Measurements from ENCODE around the gene CIAO1. TPM values are rescaled to one million over a fixed set of nuclear protein-coding genes. Genes with fewer than 3 reads are reported as not detected.
"Not testable (repeated sequence)": the region's sequence is repeated elsewhere in the genome, so short reads cannot be mapped to it uniquely, and the experiment has no call there.

CIAO1 gene
- polyA plus RNA-seq (2011; rRNA removed) (76.5 and 90.0 TPM in 2 replicates), polyA minus RNA-seq (2011; rRNA and poly(A)+ RNA removed) (45.8 and 77.7 TPM in 2 replicates)

GRCh38 chr2:96265840-96266679 is at the start of gene CIAO1, which contains the start of gene TMEM127:
Gene CIAO1, plus strand, starts transcription at chr2:96266225. Its CDS starts 126 bp downstream, at chr2:96266351.
Gene TMEM127, minus strand, starts transcription at chr2:96265997. Its CDS starts 616 bp downstream, at chr2:96265381.
- peak; percentile 41 for TF ChIP-seq CTCF (IDR thresholded peaks at IDR 0.05; ENCODE audit: insufficient read depth, low read depth, low read length)
- H3K27me3 ChIP-seq (ENCODE audit: control insufficient read depth, insufficient read depth, low read length) = no peaks in the 10 kb centered on the region
- ChIA-PET POLR2A (no interaction called here), CTCF (interaction anchor here (0.6 to 2.5 kb wide), 5 partner anchors 92 to 553 kb away, joined by 3 to 18 read pairs (median 3); partner anchors contain the start of gene ASTL)
- DNase-seq (ENCODE audit: low read depth) = peak; percentile 84
- H3K4me3 ChIP-seq (ENCODE audit: low read depth, low read length) = peak within 1 kb of the TSS; percentile 92
- H3K36me3 ChIP-seq (ENCODE audit: control insufficient read depth, insufficient read depth, low read length) = peaks cover 15% of the 10 kb centered on the region

DNA sequence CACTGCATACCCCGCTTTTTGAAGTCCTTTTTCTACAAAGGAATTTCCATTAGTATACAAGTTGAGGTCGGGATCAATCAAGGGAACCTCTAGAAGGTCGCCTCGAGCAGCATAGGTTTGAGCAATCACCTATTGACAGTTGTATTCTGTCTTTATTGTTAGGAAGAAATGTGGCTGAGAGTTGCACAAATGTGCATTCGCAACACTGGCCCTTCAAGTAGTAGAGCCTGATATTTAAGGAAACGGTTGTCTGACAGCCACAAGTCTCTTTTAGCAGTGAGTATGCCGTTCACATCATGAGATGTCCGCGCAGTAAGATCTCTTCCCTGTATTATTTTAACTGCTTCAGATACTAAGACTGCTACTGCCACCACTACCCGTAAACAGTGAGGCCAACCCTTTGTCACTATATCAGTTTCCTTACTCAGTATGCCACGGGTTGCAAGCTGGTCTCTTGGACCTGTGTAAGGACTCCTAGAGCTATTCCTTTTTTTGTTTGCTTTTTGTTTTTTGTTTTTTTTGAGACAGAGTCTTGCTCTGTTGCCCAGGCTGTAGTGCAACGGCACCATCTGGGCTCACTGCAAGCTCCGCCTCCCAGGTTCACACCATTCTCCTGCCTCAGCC is 47.4 kb upstream of the CIAO1 start:
- no peak for DNase-seq (ENCODE audit: low read depth)
- TF ChIP-seq CTCF (IDR thresholded peaks at IDR 0.05; ENCODE audit: insufficient read depth, low read depth, low read length) = no peak
- Histone ChIP-seq H3K4me3 (ENCODE audit: low read depth, low read length) (no peak overlapping the region), H3K27me3 (ENCODE audit: control insufficient read depth, insufficient read depth, low read length) (no peaks in the 10 kb centered on the region), H3K36me3 (ENCODE audit: control insufficient read depth, insufficient read depth, low read length) (no peaks in the 10 kb centered on the region)
- CTCF ChIA-PET = no interaction called here
- POLR2A ChIA-PET = no interaction called here

- POLR2A ChIA-PET = not testable (repeated sequence)
Measured at GRCh38 chr2:96219959-96220358, 46.1 kb upstream of the CIAO1 start.

DNA sequence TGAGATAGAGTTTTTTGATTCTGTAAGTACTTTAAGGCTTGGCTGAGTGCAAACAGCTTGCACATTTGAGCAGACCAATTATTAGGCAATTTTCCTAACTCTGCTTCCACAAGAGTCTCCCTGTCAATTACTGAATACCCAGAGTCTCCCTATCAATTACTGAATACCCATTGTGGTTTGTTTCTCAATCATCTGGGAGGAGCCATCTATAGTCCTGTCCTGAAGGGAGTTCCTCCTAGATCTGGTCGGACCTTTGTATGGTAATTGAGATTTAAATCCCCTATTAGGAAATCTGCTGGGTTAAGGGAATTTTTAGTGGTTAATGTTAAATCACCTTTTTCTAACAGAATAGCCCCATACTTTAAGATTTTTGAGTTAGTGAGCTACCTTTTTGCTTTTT is 44.9 kb upstream of the CIAO1 start:
- H3K27me3 ChIP-seq (ENCODE audit: control insufficient read depth, insufficient read depth, low read length); H3K4me3 ChIP-seq (ENCODE audit: low read depth, low read length); CTCF ChIA-PET; POLR2A ChIA-PET; H3K36me3 ChIP-seq (ENCODE audit: control insufficient read depth, insufficient read depth, low read length); DNase-seq (ENCODE audit: low read depth): not testable (repeated sequence)

More at GRCh38 chr2:96219959-96220358, 46.1 kb upstream of the CIAO1 start:
- H3K27me3 ChIP-seq (ENCODE audit: control insufficient read depth, insufficient read depth, low read length); H3K4me3 ChIP-seq (ENCODE audit: low read depth, low read length); CTCF ChIA-PET; H3K36me3 ChIP-seq (ENCODE audit: control insufficient read depth, insufficient read depth, low read length); DNase-seq (ENCODE audit: low read depth): not testable (repeated sequence)

- POLR2A ChIA-PET = no interaction called here
- TF ChIP-seq CTCF (IDR thresholded peaks at IDR 0.05; ENCODE audit: insufficient read depth, low read depth, low read length) = no peak
Measured at GRCh38 chr2:96225016-96225533, 41.0 kb upstream of the CIAO1 start.

DNA sequence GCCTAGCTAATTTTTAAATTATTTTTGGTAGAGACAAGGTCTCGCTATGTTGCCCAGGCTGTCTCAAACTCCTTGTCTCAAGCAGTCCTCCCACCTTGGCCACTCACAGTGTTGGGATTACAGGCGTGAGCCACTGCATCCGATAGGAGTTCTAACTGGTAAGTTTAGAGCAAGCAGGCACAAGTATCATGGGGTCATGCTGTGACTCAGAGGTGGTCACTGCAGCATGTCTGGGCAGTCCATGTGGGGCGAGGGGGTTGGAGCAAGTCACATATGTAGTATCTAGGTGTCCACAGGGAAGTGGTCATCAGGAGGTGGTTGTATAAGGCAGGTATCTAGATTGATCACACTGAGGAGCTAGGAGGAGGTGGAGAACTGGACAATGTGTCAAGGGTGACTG is 34.7 kb upstream of the CIAO1 start:
- ChIA-PET CTCF (no interaction called here), POLR2A (no interaction called here)
- H3K4me3 ChIP-seq (ENCODE audit: low read depth, low read length) = no peak overlapping the region
- H3K36me3 ChIP-seq (ENCODE audit: control insufficient read depth, insufficient read depth, low read length) = no peaks in the 10 kb centered on the region
- no peaks in the 10 kb centered on the region for H3K27me3 ChIP-seq (ENCODE audit: control insufficient read depth, insufficient read depth, low read length)
- no peak for DNase-seq (ENCODE audit: low read depth)
- TF ChIP-seq CTCF (IDR thresholded peaks at IDR 0.05; ENCODE audit: insufficient read depth, low read depth, low read length) = no peak

More at GRCh38 chr2:96225016-96225533, 41.0 kb upstream of the CIAO1 start:
- no peak for DNase-seq (ENCODE audit: low read depth)
- Histone ChIP-seq H3K27me3 (ENCODE audit: control insufficient read depth, insufficient read depth, low read length) (no peaks in the 10 kb centered on the region), H3K4me3 (ENCODE audit: low read depth, low read length) (no peak overlapping the region), H3K36me3 (ENCODE audit: control insufficient read depth, insufficient read depth, low read length) (no peaks in the 10 kb centered on the region)
- CTCF ChIA-PET = interaction anchor here (0.7 kb wide), 1 partner anchor 30 kb away, joined by 3 read pairs; no protein-coding TSS in a partner anchor

Data from BJ (cell line).